Measurements from ENCODE around the gene KCNK7.

Gene KCNK7

DNA sequence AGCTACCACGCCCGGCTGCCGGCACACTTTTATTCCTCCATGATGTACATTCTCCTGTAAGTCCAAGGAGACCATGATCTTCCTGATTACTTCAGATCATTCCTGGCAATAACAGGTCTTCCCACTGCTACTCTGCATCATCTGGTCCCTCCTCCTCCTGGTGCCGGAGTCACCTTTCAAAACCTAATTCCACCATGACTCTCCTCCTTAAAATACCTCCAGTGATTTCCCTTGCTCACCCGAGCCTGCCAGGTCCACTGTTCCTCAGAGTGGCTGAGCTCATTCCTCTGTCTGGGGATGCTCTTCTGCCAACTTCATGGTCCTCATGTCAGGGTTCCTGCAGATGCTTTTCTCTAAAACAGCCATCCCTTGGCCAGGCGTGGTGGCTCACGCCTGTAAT lies 33.6 kb downstream of the KCNK7 start:
- TF ChIP-seq, protein P1, sequence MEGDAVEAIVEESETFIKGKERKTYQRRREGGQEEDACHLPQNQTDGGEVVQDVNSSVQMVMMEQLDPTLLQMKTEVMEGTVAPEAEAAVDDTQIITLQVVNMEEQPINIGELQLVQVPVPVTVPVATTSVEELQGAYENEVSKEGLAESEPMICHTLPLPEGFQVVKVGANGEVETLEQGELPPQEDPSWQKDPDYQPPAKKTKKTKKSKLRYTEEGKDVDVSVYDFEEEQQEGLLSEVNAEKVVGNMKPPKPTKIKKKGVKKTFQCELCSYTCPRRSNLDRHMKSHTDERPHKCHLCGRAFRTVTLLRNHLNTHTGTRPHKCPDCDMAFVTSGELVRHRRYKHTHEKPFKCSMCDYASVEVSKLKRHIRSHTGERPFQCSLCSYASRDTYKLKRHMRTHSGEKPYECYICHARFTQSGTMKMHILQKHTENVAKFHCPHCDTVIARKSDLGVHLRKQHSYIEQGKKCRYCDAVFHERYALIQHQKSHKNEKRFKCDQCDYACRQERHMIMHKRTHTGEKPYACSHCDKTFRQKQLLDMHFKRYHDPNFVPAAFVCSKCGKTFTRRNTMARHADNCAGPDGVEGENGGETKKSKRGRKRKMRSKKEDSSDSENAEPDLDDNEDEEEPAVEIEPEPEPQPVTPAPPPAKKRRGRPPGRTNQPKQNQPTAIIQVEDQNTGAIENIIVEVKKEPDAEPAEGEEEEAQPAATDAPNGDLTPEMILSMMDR (IDR thresholded peaks at IDR 0.05; ENCODE audit: control insufficient read depth, insufficient read depth, low read depth, low read length, missing control alignments) = no peak
- DNase-seq (ENCODE audit: low read depth) = no peak
- no peak overlapping the region for H3K4me3 ChIP-seq (ENCODE audit: control insufficient read depth, low read depth, low read length)

- no peak overlapping the region for H3K4me3 ChIP-seq (ENCODE audit: control insufficient read depth, low read depth, low read length)
- TF ChIP-seq, protein P1 (IDR thresholded peaks at IDR 0.05; ENCODE audit: control insufficient read depth, insufficient read depth, low read depth, low read length, missing control alignments) = no peak
- DNase-seq (ENCODE audit: low read depth) = no peak
Observed at GRCh38 chr11:65560555-65561418, 34.8 kb downstream of the KCNK7 start.

GRCh38 chr11:65559951-65560537 lies 35.6 kb downstream of the KCNK7 start:
- TF ChIP-seq, protein P1 (IDR thresholded peaks at IDR 0.05; ENCODE audit: control insufficient read depth, insufficient read depth, low read depth, low read length, missing control alignments) = no peak
- H3K4me3 ChIP-seq (ENCODE audit: control insufficient read depth, low read depth, low read length) = no peak overlapping the region
- no peak for DNase-seq (ENCODE audit: low read depth)

- no peak for DNase-seq (ENCODE audit: low read depth)
- H3K4me3 ChIP-seq (ENCODE audit: control insufficient read depth, low read depth, low read length) = no peak overlapping the region
- TF ChIP-seq, protein P1 (IDR thresholded peaks at IDR 0.05; ENCODE audit: control insufficient read depth, insufficient read depth, low read depth, low read length, missing control alignments) = no peak
Observed at GRCh38 chr11:65559535-65559934, 36.1 kb downstream of the KCNK7 start.

GRCh38 chr11:65558930-65559509 lies 36.6 kb downstream of the KCNK7 start:
- H3K4me3 ChIP-seq (ENCODE audit: control insufficient read depth, low read depth, low read length) = no peak overlapping the region
- DNase-seq (ENCODE audit: low read depth) = no peak

More at GRCh38 chr11:65558930-65559509, 36.6 kb downstream of the KCNK7 start:
- TF ChIP-seq, protein P1 (IDR thresholded peaks at IDR 0.05; ENCODE audit: control insufficient read depth, insufficient read depth, low read depth, low read length, missing control alignments) = no peak

Measured in AG09309 (cell line).